NCI-H774 (cell line): ENCODE data around the gene CLPTM1L.
"Not testable (repeated sequence)": the region's sequence is repeated elsewhere in the genome, so short reads cannot be mapped to it uniquely, and the experiment has no call there.

Source experiments
- DNase-seq: peaks from one replicate; lab custom pipeline; 2025; lab: John Stamatoyannopoulos, UW

CLPTM1L gene

DNA sequence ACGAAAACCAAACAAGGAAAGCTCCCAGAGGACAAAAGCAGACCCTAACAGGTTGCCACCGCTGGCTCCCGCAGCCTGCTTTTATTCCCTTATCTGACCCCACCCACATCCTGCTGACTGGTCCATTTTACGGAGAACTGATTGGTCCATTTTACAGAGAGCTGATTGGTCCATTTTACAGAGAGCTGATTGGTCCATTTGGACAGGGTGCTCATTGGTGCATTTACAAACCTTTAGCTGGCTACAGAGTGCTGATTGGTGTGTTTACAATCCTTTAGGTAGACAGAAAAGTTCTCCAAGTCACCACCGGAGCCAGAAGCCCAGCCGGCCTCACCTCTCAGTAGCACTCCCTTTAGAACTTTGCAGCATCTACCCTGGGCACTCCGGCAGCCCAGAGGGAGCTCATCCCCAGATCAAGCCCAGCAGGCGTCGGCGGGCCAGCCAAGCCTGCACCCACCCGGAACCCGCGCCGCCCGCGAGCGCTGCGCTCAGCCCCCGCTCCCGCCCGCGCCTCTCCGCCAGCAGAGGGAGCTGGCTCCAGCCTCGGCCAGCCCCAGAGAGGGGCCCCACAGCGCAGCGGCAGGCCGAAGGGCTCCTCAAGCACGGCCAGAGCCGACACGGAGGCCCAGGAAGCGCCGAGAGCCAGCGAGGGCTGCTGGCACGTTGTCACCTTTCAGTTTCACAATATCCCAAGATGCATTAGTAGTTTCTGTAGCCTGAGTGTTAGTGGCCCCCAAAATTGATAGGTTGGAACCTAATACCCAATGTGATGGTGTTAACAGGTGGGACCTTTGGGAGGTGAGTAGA is 35.3 kb upstream of the CLPTM1L start:
- DNase-seq, result no peak

DNA sequence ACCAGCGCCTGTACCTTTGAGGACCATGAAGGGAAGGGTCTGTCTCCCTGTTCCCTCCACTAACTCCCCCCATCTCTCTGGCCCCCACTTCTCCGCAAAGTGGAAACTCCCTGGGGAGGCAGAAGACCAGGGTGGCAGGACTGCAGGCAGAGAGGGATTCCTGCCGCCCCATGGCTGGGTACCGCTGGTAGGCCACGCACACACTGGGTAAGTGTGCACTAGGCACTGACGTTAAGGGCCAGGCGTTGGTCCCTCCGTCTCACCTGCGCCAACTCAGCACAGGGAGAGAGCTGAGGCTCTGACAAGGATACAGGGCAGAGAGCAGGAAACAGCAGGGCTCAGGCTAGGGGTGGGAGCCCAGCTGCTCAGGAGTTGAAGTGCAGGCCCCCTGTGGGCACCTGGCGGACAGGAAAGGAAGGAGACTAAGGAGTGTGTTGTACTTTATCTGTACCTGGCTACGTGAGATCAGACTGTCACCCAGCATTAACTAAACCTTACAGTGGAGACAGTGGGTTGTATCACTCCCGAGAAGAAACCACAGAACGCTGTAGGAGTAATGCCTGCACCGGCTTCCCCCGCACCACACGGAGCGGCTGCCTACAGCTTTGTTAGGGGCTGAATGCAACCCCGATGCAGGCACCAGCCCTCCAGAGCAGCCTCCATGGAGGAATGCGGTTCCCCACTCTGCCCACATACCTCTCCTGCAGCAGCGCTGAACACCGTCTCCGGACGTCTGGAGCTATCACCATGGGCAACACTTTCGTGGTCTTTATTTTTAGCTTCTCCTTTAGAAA is 34.2 kb upstream of the CLPTM1L start:
- no peak for DNase-seq

DNA sequence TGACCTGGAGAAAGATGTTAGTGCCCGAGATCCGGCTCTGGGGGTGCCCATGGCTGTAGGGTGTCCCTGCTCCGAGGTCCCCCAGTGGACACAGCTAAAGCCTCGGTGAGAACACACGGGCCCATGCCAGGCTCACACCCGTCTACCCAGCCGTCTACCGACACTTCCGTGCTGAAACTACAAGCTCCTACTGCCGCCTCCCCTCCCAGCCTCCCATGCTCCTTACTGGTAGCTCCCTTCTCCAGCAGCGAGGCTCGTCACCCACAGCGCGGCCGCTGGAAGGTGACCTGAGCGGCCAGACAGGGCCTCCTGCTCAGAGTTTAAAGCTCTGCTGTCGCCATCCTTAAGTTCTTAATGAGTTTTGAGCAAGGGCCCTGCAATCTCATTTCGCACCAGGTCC is 33.2 kb upstream of the CLPTM1L start:
- DNase-seq, result no peak

DNA sequence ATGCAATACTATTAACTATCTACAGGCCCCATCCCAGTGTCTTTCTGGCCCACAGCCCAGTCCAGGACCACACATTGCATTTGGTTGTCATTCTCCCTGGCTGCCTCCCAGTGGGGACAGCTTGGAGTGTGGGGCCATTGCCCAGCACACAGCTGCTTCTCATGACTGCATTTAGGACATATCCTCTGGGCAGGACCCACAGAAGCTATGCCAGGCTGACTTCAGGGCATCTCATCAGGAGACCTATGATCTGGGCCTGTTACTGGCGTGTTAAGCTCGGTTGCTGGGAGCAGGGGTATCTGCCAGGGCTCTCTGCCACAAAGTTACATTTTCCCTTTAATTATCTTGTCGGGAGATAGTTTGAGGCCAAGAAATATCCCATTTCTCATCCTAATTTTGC is 32.1 kb upstream of the CLPTM1L start:
- DNase-seq, result no peak

DNA sequence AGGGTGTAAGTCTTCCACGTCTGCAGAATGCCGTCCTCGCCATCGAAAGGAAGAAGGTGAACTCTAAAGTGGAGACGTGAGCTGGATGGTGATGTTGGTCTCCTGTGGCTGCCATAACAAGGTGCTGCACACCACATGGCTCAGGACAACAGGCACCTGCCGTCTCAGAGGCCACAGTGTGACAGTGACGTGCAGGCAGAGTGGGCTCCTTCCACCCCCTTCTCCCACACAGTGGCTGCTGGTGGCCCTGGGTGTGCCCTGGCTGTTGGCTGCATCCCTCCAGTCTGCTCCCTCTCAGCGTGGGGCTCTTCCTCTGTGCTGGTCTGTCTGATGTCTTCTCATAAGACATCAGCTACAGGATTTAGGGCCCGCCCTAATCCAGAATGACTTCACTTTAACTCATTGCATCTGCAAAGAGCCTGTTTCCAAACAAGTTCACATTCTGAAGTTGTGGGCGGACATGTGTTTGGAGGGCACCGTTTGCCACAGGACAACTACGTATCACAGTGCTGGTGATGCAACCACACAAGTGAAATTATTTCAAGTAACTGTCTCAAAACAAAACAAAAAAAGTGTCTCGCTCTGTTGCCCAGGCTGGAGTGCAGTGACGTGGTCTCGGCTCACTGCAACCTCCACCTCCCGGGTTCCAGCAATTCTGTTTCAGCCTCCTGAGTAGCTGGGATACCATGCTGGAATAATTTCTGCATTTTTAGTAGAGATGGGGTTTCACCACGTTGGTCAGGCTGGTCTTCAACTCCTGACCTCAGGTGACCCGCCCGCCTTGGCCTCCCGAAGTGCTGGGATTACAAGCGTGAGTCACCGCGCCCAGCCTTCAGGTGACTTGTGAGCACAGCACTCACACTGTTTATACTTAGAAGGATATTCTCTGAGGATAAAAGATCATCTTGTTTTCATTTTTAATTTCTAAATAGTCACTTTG is 31.2 kb upstream of the CLPTM1L start:
- DNase-seq, result no peak

DNA sequence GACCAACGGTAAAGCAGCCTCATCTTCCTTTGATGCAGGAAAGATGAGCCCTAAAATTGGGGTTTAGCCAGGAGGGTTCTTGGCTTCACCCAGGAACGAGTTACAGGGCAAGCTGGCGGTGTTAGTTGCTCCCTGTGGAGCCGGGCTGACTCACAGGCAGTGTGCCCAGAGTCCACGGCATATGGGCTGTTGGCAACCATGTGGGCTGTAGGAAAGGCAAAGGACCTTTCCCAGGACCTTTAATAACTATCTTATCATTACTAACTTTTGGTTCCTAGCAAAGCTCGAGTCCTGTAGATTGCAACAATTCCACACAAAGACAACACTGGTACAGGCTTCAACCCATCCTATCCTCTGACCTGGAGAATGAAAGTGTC is 29.8 kb upstream of the CLPTM1L start:
- no peak for DNase-seq

DNA sequence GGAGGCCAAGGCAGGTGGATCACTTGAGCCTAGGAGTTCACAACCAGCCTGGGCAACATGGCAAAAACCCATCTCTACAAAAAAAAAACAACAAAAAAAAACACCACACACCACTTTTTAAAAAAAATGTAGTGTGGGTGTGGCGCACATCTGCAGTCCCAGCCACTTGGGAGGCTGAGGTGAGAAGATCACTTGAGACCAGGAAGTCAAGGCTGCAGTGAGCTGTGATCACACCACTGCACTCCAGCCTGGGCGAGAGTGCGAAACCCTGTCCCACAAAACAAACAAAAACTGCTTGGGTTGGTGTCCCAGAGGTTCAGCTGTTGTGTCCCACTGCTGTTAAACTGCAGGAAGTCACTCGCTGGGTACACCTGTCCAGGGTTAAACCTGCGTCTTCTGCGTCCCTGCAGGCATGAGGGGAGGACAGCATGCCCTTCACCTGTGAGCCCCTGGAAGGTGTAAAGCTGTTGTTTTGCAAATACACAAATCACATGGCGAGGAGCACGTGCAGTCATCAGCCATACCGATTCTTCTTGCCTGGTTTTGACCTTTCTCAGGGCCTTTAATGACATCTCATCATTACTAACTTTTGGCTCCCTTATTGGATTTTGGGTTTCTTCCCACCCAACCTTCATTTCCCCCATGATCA is 29.3 kb upstream of the CLPTM1L start:
- DNase-seq, result no peak

DNA sequence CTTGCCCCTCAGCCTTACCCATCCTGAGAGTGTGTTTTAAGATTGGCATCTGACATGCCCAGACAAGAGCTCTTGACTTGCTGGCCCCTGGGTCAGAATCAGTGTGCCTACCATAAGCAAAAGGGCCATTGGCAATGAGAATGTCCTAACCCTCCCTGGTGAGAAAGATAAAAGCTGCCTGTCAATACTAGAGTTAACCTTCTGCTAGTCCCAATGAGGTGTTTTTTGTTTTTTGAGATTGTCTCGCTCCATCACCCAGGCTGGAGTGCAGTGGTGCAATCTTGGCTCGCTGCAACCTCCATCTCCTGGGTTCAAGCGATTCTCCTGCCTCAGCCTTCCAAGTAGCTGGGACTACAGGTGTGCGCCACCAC is 27.1 kb upstream of the CLPTM1L start:
- not testable (repeated sequence) for DNase-seq

DNA sequence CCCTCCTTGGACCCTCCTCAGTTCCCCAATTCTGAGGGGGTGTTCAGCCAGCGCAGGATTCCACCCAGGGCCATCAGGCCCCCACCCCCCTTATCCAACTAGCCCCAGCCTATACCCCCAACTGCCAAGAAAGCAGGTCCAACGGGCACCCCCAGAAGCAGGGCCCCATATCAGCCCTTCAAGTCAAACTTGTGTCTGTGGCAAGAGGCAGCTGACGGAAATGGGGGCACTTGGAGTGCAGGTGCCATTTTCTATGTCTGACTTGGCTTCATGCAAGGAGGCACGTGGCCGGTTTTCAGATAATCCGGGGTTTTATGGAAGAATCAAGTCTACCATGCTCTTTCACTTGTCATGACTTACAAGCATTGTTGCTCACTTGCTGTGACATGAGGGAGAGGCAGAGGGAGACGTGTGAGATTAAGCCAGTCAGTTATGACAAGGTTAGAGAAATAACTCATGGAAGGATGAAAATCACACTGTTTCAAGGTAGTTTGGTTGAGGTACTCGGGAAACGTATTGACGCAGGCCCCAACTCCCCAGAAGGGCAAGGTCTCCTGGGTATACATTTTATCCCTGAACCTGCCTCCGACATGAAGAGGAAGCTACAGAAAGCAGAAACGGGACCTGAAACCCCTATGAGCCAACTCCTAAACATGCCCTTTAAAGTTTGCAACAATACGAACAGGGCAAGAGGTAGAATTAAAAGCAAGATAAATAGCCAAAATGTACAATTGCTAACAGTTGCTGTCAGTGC is 26.5 kb upstream of the CLPTM1L start:
- no peak for DNase-seq

DNA sequence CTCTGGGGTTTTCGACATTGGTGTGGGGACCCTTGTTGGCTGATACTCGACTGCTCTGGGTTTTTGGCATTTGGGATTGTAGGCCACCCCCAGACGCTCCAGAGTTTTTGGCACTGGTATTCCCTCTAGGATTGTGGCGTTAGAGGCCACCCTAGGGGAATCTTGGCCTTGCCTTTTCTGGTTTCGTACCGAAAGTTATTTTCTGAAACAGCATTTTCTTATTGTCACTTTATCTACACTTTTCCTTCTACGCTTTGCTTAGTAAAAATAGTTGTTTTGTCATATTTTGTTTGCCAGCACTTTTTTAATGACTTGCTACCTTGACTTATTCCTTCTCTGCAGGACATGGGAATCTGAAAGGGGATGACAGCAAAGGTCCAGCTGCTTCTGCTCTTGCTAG is 25.1 kb upstream of the CLPTM1L start:
- no peak for DNase-seq

DNA sequence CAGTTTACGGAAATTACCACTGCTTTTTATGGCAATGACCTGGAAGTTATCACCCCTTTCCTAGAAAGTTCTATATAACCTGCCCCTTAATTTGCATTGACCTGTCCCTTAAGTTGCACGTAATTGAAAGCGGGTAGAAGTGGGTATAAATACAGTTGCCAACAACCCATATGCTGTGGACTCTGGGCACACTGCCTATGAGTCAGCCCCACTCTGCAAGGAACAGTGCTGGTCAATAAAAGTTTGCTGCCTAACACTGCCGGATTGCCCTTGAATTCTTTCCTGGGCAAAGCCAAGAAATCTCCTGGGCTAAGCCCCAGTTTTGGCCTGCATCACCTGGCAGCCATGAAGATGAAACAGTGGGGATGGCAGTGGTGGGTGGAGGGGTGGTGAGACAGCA is 23.9 kb upstream of the CLPTM1L start:
- no peak for DNase-seq

DNA sequence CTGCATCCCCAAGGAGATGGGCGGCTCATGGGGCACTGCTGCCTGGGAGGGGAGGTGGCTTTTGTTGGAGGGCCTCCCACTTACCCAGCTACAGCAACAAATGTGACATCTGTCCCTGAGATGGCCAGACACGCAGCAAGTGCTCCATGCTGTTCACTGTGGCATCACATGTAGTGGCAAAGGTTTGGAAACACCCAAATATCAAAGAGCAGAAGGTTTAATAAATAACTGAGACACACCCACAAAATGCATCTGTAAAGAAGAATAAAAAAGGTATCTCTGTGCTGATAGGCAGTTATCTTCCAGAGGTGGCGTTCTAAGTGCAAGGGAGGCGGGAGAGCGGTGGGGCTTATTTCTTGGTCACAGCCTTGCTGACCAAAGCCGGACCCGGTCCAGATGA is 23.3 kb upstream of the CLPTM1L start:
- no peak for DNase-seq

DNA sequence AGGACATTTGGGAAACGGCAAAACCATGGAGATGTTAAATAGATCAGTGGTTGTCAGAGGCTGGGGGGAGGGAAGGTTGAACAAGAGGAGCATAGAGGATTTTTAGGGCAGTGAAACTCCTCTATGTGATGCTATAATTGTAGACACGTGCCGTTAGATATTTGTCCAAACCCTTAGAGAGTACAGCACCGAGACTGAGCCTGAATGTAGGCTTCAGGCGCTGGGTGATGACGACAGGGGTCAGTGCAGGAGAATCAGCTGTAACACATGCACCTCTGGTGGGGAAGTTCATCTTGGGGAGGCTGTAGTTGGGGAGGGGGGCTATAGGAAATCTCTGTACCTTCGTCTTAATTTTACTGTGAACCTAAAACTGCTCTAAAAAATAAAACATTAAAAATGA is 22.2 kb upstream of the CLPTM1L start:
- no peak for DNase-seq

DNA sequence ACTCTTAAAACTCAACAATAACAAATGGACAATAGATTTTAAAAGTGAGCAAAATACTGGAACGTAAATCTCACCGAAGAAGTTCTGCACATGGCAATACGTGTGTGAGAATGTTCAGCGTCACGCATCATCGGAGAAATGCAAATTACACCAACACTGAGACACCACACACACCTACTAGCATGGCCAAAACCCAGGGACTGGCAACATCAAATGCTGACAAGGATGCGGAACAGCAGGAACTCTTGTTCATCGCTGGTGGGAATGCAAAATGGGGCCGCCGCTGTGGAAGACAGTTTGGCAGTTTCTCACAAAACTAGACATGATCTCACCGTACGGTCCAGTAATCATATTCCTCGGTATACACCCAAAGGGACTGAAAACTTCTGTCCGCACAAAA is 21.6 kb upstream of the CLPTM1L start:
- no peak for DNase-seq

DNA sequence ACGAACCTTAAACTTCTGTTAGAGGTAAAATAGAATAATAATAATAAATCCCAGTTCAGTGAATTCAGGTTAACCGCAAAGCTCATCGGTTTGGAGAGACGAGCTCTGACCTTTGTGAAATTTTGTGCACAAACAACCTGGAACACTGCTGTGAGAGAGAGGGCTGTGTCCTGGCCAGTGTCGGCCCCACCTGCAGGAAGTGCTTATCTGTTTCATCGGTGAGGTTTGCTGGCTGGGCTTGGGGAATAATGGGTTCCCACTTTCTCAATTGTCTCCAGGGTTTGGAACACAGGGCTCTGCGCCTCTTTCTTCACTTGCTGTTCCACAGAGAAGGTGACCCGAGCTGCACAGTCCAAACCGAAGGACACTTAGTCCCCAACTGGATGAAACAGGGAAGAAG is 19.3 kb upstream of the CLPTM1L start:
- DNase-seq, result no peak

DNA sequence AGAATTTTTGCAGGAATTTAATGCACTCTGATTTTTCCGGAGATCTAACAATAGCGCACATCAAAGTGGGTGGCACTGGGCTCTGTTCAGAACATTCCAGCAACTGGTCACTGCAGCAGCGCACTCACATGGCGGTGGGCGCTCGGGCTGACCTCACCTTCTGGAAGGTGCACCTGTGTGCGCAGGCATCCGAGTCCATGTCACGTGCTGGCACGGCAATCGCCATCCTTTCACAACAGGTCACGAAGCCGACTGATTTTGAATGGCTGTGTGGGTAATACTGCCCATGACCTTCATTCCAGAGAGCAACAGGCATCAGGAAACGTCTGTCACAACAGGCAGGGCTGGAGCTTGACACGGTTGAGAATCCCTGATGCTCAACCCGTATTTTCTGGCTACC is 18.7 kb upstream of the CLPTM1L start:
- DNase-seq, result no peak

DNA sequence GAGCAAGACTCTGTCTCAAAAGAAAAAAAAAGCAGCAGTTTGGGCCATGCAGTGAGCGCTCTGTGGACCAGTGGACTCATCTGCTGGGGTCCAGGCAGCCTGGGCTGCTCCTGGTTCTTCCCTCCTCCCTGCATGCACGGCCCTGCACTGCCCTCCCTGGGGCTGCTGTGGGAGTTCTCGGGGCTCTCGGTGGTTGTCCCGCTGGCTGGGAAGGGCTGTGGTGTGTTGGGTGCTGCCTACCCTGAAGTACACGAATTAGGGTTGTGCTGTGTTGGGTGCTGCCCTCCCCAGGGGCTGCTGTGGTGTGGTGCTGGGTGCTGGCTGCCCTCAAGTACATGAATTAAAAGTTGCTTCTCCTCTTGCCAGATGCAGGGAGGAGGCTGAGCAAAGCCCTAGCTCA is 18.3 kb upstream of the CLPTM1L start:
- DNase-seq, result no peak

DNA sequence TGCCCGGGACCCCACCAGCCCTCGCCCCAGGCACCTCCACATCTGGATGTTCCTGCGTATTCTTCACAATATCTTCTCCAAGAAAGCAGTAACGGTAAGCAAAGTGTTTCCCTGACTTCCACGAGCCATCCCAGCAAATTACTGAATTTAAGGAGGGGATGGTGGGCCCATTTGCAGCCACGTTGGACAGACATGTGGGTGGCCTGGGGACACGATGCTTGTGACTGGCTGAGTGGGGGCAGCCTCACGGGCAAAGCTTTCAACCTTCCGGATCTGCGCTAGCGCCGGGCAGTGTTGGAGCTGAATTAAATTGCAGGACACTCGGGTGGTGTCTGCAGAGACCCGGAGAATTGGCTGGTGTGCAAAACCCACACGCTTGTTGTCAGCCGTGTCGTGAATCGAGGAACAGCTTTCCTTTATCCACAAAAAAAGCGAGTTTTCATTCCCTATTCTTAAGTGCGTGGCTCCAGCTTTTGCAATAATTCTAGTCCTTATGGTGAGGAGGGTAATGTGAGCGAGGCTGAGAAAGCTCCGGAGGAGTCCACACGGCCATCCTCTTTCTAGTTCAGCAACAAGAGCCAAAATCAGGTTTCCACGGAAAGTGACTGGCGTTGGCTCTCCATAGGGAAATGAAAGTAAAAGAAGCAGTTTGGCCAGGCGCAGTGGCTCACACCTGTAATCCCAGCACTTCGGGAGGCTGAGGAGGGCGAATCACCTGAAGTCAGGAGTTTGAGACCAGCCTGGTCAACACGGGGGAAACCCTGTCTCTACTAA is 17.5 kb upstream of the CLPTM1L start:
- DNase-seq, result no peak

DNA sequence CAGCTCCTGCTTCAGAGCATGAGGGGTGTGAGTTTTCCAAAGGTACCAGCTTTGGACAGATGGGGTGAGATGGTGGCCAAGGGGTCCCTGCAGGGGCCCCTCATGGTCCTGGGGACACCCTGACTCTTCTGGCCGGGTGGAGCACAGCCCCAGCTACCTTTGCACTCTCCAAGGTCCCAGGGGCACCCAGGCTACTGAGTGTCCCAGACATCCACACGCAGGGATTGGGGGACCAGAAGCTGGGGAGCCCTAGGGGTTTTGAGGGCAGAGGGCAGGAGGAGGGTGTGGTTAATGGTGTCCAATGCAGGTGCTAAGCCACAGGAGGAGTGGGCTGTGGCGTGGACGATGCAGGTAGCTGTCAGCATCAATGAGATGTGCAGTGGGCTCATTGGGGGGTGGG is 16.0 kb upstream of the CLPTM1L start:
- DNase-seq, result no peak

DNA sequence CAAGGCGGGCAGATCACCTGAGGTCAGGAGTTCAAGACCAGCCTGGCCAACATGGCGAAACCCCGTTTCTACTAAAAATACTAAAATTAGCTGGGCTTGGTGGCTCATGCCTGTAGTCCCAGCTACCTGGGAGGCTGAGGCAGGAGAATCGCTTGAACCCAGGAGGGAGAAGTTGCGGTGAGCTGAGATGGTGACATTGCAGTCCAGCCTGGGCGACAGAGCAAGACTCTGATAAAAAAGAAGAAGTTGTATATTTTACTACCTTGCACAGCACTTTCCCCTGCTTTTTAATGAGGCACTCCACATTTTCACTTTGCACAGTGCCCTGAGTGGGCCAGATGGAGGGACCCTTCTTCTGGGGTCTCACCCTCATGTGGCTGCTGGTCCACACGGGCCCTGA is 15.5 kb upstream of the CLPTM1L start:
- DNase-seq, result not testable (repeated sequence)

DNA sequence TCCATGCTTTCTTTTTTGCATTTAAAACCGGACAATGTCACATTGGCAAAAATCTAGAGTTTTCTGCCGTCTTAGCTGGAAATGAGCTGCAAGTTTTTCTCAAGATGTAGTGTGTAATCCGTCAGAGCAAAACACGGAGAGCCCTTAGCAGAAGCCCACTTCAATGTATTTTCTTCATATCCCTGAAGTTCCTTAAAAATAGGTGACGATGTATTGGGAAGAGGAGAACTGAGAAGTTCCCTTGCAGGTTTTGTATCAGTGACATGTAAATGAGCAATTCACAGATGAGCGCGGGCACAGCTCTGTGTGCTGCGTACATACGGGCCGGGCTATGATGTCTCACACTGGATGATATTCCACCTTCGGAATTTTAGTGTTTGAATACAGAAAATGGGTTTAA is 14.8 kb upstream of the CLPTM1L start:
- DNase-seq, result no peak
